ENCODE measurements around the gene CDC42BPB. TPM values are rescaled to one million over a fixed set of nuclear protein-coding genes. Genes with fewer than 3 reads are reported as not detected.

Gene CDC42BPB
- total RNA-seq, 1 experiment from 2014 or later, result 82.7 TPM

GRCh38 chr14:102920998-102921304 lies 136.4 kb downstream of the CDC42BPB start:
- DNase-seq (ENCODE audit: unreplicated experiment), result no peak
- Mint-ChIP-seq H3K4me3 (ENCODE audit: unreplicated experiment) (no peak overlapping the region), H3K27ac (ENCODE audit: low read depth, unreplicated experiment) (no peak overlapping the region), H3K27me3 (ENCODE audit: insufficient read depth, unreplicated experiment) (no peaks in the 10 kb centered on the region), H3K9me3 (ENCODE audit: unreplicated experiment) (no peaks in the 10 kb centered on the region), H3K4me1 (ENCODE audit: insufficient read depth, unreplicated experiment) (no peaks in the 10 kb centered on the region), H3K36me3 (ENCODE audit: insufficient read depth, unreplicated experiment) (no peaks in the 10 kb centered on the region)
- intact Hi-C loops (cut with micrococcal nuclease), result no loop called here
- TF ChIP-seq CTCF (IDR thresholded peaks at IDR 0.05; ENCODE audit: unreplicated experiment), result no peak
- CTCF ChIA-PET, result no interaction called here
- BruUV-seq (replicated peaks), result no TSS peak
- POLR2A ChIA-PET, result no interaction called here

- H3K36me3 Mint-ChIP-seq (ENCODE audit: insufficient read depth, unreplicated experiment), result no peaks in the 10 kb centered on the region
- BruUV-seq (replicated peaks), result no TSS peak
- no peaks in the 10 kb centered on the region for H3K4me1 Mint-ChIP-seq (ENCODE audit: insufficient read depth, unreplicated experiment)
- ChIA-PET CTCF (no interaction called here), POLR2A (no interaction called here)
- TF ChIP-seq CTCF (IDR thresholded peaks at IDR 0.05; ENCODE audit: unreplicated experiment), result no peak
- no peaks in the 10 kb centered on the region for H3K9me3 Mint-ChIP-seq (ENCODE audit: unreplicated experiment)
- no peak for DNase-seq (ENCODE audit: unreplicated experiment)
- intact Hi-C loops (cut with micrococcal nuclease), result no loop called here
- no peaks in the 10 kb centered on the region for H3K27me3 Mint-ChIP-seq (ENCODE audit: insufficient read depth, unreplicated experiment)
- no peak overlapping the region for H3K27ac Mint-ChIP-seq (ENCODE audit: low read depth, unreplicated experiment)
- H3K4me3 Mint-ChIP-seq (ENCODE audit: unreplicated experiment), result no peak overlapping the region
These were observed 136.9 kb downstream of the CDC42BPB start for GRCh38 chr14:102920273-102920997.

- no peak for DNase-seq (ENCODE audit: unreplicated experiment)
- intact Hi-C loops (cut with micrococcal nuclease), result no loop called here
- CTCF ChIA-PET, result interaction anchor here (0.6 kb wide), 2 partner anchors 93 to 197 kb away, joined by 4 to 5 read pairs; no protein-coding TSS in a partner anchor
- Mint-ChIP-seq H3K36me3 (ENCODE audit: insufficient read depth, unreplicated experiment) (peaks cover 5% of the 10 kb centered on the region), H3K4me1 (ENCODE audit: insufficient read depth, unreplicated experiment) (no peaks in the 10 kb centered on the region), H3K9me3 (ENCODE audit: unreplicated experiment) (no peaks in the 10 kb centered on the region), H3K4me3 (ENCODE audit: unreplicated experiment) (no peak overlapping the region), H3K27ac (ENCODE audit: low read depth, unreplicated experiment) (no peak overlapping the region), H3K27me3 (ENCODE audit: insufficient read depth, unreplicated experiment) (no peaks in the 10 kb centered on the region)
- POLR2A ChIA-PET, result interaction anchor here (0.6 kb wide), 2 partner anchors 96 to 315 kb away, joined by 3 read pairs; no protein-coding TSS in a partner anchor
- no peak for TF ChIP-seq CTCF (IDR thresholded peaks at IDR 0.05; ENCODE audit: unreplicated experiment)
- no TSS peak for BruUV-seq (replicated peaks)
These were observed 138.9 kb downstream of the CDC42BPB start for GRCh38 chr14:102918438-102918837.

- Mint-ChIP-seq H3K27me3 (ENCODE audit: insufficient read depth, unreplicated experiment) (no peaks in the 10 kb centered on the region), H3K27ac (ENCODE audit: low read depth, unreplicated experiment) (no peak overlapping the region), H3K36me3 (ENCODE audit: insufficient read depth, unreplicated experiment) (peaks cover 5% of the 10 kb centered on the region), H3K4me1 (ENCODE audit: insufficient read depth, unreplicated experiment) (no peaks in the 10 kb centered on the region), H3K9me3 (ENCODE audit: unreplicated experiment) (no peaks in the 10 kb centered on the region), H3K4me3 (ENCODE audit: unreplicated experiment) (no peak overlapping the region)
- intact Hi-C loops (cut with micrococcal nuclease), result no loop called here
- ChIA-PET POLR2A (no interaction called here), CTCF (interaction anchor here (0.6 kb wide), 1 partner anchor 92 kb away, joined by 4 read pairs; no protein-coding TSS in a partner anchor)
- no TSS peak for BruUV-seq (replicated peaks)
- DNase-seq (ENCODE audit: unreplicated experiment), result peak; percentile 42
- TF ChIP-seq CTCF (IDR thresholded peaks at IDR 0.05; ENCODE audit: unreplicated experiment), result peak; percentile 45
These were observed 139.7 kb downstream of the CDC42BPB start for GRCh38 chr14:102917469-102918211.

Data from MCF 10A (cell line).